SK-N-SH treated with all-trans-retinoic acid at 6 μM for 48 hours (cell line): ENCODE data around the gene POLR1C.

Experiments
- ARNTL ChIP-seq: fragments of 450-650 bp; formaldehyde crosslinking; IDR thresholded peaks from 2 replicates; pipeline ENCODE4 v1.5.0; 2020; ENCODE audit warnings: low read depth, mild to moderate bottlenecking, moderate library complexity, borderline replicate concordance
- CSDC2 ChIP-seq: fragments of 250-450 bp; sonication (Bioruptor Pico); IDR thresholded peaks from 2 replicates; pipeline ENCODE4 v1.5.0; 2020; ENCODE audit warnings: mild to moderate bottlenecking, moderate library complexity
- GLIS3 ChIP-seq: fragments of 250-450 bp; sonication (Bioruptor Pico); IDR thresholded peaks from 2 replicates; pipeline ENCODE4 v1.5.0; 2020; ENCODE audit warnings: mild to moderate bottlenecking, moderate library complexity
- ISL1 ChIP-seq: fragments of 250-450 bp; sonication (Bioruptor Pico); IDR thresholded peaks from 2 replicates; pipeline ENCODE4 v2.1.2; 2022; ENCODE audit warnings: mild to moderate bottlenecking, moderate library complexity
- RARB ChIP-seq: fragments of 250-450 bp; sonication (Bioruptor Pico); IDR thresholded peaks from 2 replicates; pipeline ENCODE4 v1.8.0; 2021; ENCODE audit warnings: mild to moderate bottlenecking, moderate library complexity
- SNAI2 ChIP-seq: fragments of 250-450 bp; sonication (Bioruptor Pico); IDR thresholded peaks from 2 replicates; pipeline ENCODE4 v1.5.0; 2020; ENCODE audit warnings: mild to moderate bottlenecking, moderate library complexity
- TCF4 ChIP-seq: fragments of 250-450 bp; sonication (Bioruptor Pico); IDR thresholded peaks from 2 replicates; pipeline ENCODE4 v1.8.0; 2021; ENCODE audit warnings: mild to moderate bottlenecking, moderate library complexity, borderline replicate concordance
- ZFP3 ChIP-seq: fragments of 250-450 bp; sonication (Bioruptor Pico); IDR thresholded peaks from 2 replicates; pipeline ENCODE4 v1.5.0; 2020; ENCODE audit warnings: mild to moderate bottlenecking, moderate library complexity
- ZFP30 ChIP-seq: fragments of 450-650 bp; formaldehyde crosslinking; IDR thresholded peaks from 2 replicates; pipeline ENCODE4 v1.5.0; 2022; ENCODE audit warnings: mild to moderate bottlenecking, moderate library complexity
- ZNF70 ChIP-seq: fragments of 450-650 bp; formaldehyde crosslinking; IDR thresholded peaks from 2 replicates; pipeline ENCODE4 v1.5.0; 2020; ENCODE audit warnings: mild to moderate bottlenecking, moderate library complexity
- TF ChIP-seq, protein P1 (sequence below): fragments of 250-450 bp; sonication (Bioruptor Pico); IDR thresholded peaks from 2 replicates; pipeline ENCODE4 v1.8.0; 2021; ENCODE audit warnings: low read depth, mild to moderate bottlenecking, moderate library complexity, borderline replicate concordance
- TF ChIP-seq, protein P2 (sequence below): fragments of 250-450 bp; sonication (Bioruptor Pico); IDR thresholded peaks from 2 replicates; pipeline ENCODE4 v1.8.0; 2020; ENCODE audit warnings: mild to moderate bottlenecking, moderate library complexity, borderline replicate concordance

DNA sequence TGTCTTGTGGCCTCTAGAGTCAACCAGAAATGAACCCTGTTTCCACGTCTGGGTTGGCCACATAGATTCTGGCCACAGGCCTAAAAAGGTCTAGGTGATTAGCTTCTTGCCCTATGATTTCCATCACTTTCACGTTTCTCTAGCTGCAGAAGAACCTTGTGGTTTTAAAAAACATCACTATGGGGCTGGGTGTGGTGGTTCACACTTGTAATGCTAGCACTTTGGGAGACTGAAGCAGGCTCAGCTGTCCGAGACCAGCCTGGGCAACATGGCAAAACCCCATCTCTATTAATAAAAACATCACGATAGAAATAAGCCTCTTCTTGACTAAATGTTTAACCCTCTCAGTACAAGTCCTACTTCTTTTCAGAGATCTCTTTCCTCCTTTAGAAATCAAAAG, 27.6 kb downstream of the POLR1C start:
- TF ChIP-seq ARNTL (no peak), ZNF70 (CRISPR knock-in tag) (no peak), RARB (CRISPR knock-in tag) (no peak), TCF4 (CRISPR knock-in tag) (no peak), ISL1 (CRISPR knock-in tag) (no peak), GLIS3 (CRISPR knock-in tag) (no peak), ZFP30 (CRISPR knock-in tag) (no peak), SNAI2 (no peak), ZFP3 (CRISPR knock-in tag) (no peak), CSDC2 (CRISPR knock-in tag) (no peak)
- TF ChIP-seq, protein P1, sequence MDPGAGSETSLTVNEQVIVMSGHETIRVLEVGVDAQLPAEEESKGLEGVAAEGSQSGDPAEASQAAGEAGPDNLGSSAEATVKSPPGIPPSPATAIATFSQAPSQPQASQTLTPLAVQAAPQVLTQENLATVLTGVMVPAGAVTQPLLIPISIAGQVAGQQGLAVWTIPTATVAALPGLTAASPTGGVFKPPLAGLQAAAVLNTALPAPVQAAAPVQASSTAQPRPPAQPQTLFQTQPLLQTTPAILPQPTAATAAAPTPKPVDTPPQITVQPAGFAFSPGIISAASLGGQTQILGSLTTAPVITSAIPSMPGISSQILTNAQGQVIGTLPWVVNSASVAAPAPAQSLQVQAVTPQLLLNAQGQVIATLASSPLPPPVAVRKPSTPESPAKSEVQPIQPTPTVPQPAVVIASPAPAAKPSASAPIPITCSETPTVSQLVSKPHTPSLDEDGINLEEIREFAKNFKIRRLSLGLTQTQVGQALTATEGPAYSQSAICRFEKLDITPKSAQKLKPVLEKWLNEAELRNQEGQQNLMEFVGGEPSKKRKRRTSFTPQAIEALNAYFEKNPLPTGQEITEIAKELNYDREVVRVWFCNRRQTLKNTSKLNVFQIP: no peak
- TF ChIP-seq, protein P2, sequence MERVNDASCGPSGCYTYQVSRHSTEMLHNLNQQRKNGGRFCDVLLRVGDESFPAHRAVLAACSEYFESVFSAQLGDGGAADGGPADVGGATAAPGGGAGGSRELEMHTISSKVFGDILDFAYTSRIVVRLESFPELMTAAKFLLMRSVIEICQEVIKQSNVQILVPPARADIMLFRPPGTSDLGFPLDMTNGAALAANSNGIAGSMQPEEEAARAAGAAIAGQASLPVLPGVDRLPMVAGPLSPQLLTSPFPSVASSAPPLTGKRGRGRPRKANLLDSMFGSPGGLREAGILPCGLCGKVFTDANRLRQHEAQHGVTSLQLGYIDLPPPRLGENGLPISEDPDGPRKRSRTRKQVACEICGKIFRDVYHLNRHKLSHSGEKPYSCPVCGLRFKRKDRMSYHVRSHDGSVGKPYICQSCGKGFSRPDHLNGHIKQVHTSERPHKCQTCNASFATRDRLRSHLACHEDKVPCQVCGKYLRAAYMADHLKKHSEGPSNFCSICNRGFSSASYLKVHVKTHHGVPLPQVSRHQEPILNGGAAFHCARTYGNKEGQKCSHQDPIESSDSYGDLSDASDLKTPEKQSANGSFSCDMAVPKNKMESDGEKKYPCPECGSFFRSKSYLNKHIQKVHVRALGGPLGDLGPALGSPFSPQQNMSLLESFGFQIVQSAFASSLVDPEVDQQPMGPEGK (CRISPR knock-in tag): no peak
